Nephron (organoid): ENCODE data around the gene TEX2.
A peak's percentile ranks its signal among the peaks of the same experiment; 100 is the strongest.

Experiments
- H3K27ac Mint-ChIP-seq, 3 experiments: 2 replicates each; pipeline ENCODE4 v1.8.0; 2020; ENCODE audit warnings: mixed read lengths in 3 of 3, mild to moderate bottlenecking in 2 of 3, moderate library complexity in 1 of 3
- H3K27me3 Mint-ChIP-seq: 2 replicates; pipeline ENCODE4 v1.8.0; 2021; ENCODE audit warnings: low read depth, mild to moderate bottlenecking, moderate library complexity, mixed read lengths
- H3K36me3 Mint-ChIP-seq: 2 replicates; pipeline ENCODE4 v1.8.0; 2020; ENCODE audit warnings: low read depth, mixed read lengths
- H3K4me1 Mint-ChIP-seq: 2 replicates; pipeline ENCODE4 v1.8.0; 2020; ENCODE audit warnings: mixed read lengths
- H3K4me3 Mint-ChIP-seq, 3 experiments: 2 replicates each; pipeline ENCODE4 v1.8.0; 2020; ENCODE audit warnings: mild to moderate bottlenecking in 3 of 3, mixed read lengths in 3 of 3, moderate library complexity in 2 of 3
- H3K9me3 Mint-ChIP-seq: 2 replicates; pipeline ENCODE4 v1.8.0; 2020; ENCODE audit warnings: mixed read lengths
- CTCF ChIP-seq, 3 experiments: fragments of 200-600 bp; sonication (generic); IDR thresholded peaks; one replicate each; pipeline ENCODE4 v1.5.0; 2021; ENCODE audit warnings: antibody characterized with exemption in 3 of 3; ENCODE audit not compliant: unreplicated experiment in 3 of 3

The TEX2 gene

GRCh38 chr17:64263000-64263766 is at the start of gene TEX2:
TEX2 (minus strand) TSS chr17:64263260; CDS start chr17:64214217, 49,043 bp downstream.
- TF ChIP-seq CTCF (IDR thresholded peaks at IDR 0.05; ENCODE audit: unreplicated experiment in 3 of 3) = no peak
- Mint-ChIP-seq H3K4me3 (peak within 1 kb of the TSS; percentile 94 to 97 (median 94)), H3K27ac (peak within 1 kb of the TSS; percentile 75 to 90 (median 80)), H3K9me3 (no peaks in the 10 kb centered on the region), H3K27me3 (peaks cover 17% of the 10 kb centered on the region), H3K4me1 (peaks cover 28% of the 10 kb centered on the region), H3K36me3 (no peaks in the 10 kb centered on the region)

GRCh38 chr17:64309710-64310109 is 46.6 kb upstream of the TEX2 start:
- TF ChIP-seq CTCF (IDR thresholded peaks at IDR 0.05; ENCODE audit: unreplicated experiment in 3 of 3) = no peak
- Mint-ChIP-seq H3K4me1 (no peaks in the 10 kb centered on the region), H3K27me3 (peaks cover 3% of the 10 kb centered on the region), H3K4me3 (no peak overlapping the region), H3K9me3 (no peaks in the 10 kb centered on the region), H3K27ac (no peak overlapping the region), H3K36me3 (no peaks in the 10 kb centered on the region)

GRCh38 chr17:64309021-64309420 is 46.0 kb upstream of the TEX2 start:
- no peaks in the 10 kb centered on the region for H3K36me3 Mint-ChIP-seq
- H3K4me3 Mint-ChIP-seq = no peak overlapping the region
- peaks cover 3% of the 10 kb centered on the region for H3K27me3 Mint-ChIP-seq

GRCh38 chr17:64306850-64307463 is 43.9 kb upstream of the TEX2 start:
- H3K9me3 Mint-ChIP-seq = no peaks in the 10 kb centered on the region
- peak; percentile 71 to 87 (median 79) for TF ChIP-seq CTCF (IDR thresholded peaks at IDR 0.05; ENCODE audit: unreplicated experiment in 3 of 3)
- no peaks in the 10 kb centered on the region for H3K36me3 Mint-ChIP-seq
- no peaks in the 10 kb centered on the region for H3K4me1 Mint-ChIP-seq
- no peak overlapping the region for H3K4me3 Mint-ChIP-seq
- no peak overlapping the region for H3K27ac Mint-ChIP-seq
- H3K27me3 Mint-ChIP-seq = peaks cover 3% of the 10 kb centered on the region

More at GRCh38 chr17:64309021-64309420, 46.0 kb upstream of the TEX2 start:
- H3K4me1 Mint-ChIP-seq = no peaks in the 10 kb centered on the region
- H3K9me3 Mint-ChIP-seq = no peaks in the 10 kb centered on the region
- no peak overlapping the region for H3K27ac Mint-ChIP-seq
- no peak for TF ChIP-seq CTCF (IDR thresholded peaks at IDR 0.05; ENCODE audit: unreplicated experiment in 3 of 3)

- TF ChIP-seq CTCF (IDR thresholded peaks at IDR 0.05; ENCODE audit: unreplicated experiment in 3 of 3) = no peak
- H3K27ac Mint-ChIP-seq = no peak overlapping the region
- peaks cover 9% of the 10 kb centered on the region for H3K4me1 Mint-ChIP-seq
- H3K36me3 Mint-ChIP-seq = no peaks in the 10 kb centered on the region
- peaks cover 3% of the 10 kb centered on the region for H3K27me3 Mint-ChIP-seq
- H3K4me3 Mint-ChIP-seq = no peak overlapping the region
- no peaks in the 10 kb centered on the region for H3K9me3 Mint-ChIP-seq
These were observed 41.5 kb upstream of the TEX2 start for GRCh38 chr17:64304551-64304950.

- Mint-ChIP-seq H3K4me3 (no peak overlapping the region), H3K4me1 (peaks cover 9% of the 10 kb centered on the region), H3K27ac (no peak overlapping the region), H3K9me3 (no peaks in the 10 kb centered on the region), H3K36me3 (no peaks in the 10 kb centered on the region), H3K27me3 (no peaks in the 10 kb centered on the region)
- no peak for TF ChIP-seq CTCF (IDR thresholded peaks at IDR 0.05; ENCODE audit: unreplicated experiment in 3 of 3)
These were observed 37.6 kb upstream of the TEX2 start for GRCh38 chr17:64300699-64300965.
